ENCODE results near the gene TLCD4.

The TLCD4 gene

DNA sequence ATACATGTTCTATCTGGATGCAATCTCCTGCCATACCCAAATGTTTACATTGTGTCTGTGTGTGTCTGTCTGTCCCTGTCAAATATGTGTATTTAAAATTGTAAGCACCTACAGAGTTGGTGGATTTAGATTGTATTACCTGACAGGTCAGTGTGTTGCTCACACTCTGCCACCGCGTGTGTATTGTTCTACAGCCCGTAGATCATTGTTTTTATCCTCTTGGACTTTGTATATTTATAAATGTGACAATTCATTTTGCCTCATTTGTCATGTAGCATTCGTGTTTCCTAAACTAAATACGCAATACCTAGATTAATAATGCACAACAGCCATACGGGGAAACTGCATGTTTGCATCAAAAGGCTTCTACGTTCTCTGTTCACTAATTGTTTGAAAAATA lies 45.0 kb upstream of the TLCD4 start:
- peaks cover 4% of the 10 kb centered on the region for H3K36me3 Mint-ChIP-seq (ENCODE audit: low read depth)
- no peaks in the 10 kb centered on the region for H3K9me3 Mint-ChIP-seq
- peak overlapping the region; percentile 92 for H3K27ac Mint-ChIP-seq
- H3K4me3 Mint-ChIP-seq: peak overlapping the region; percentile 98
- peaks cover 16% of the 10 kb centered on the region for H3K4me1 Mint-ChIP-seq
- H3K27me3 Mint-ChIP-seq (ENCODE audit: low read depth, poor library complexity): peaks cover 20% of the 10 kb centered on the region
- DNase-seq: no peak
- TF ChIP-seq, protein P1, sequence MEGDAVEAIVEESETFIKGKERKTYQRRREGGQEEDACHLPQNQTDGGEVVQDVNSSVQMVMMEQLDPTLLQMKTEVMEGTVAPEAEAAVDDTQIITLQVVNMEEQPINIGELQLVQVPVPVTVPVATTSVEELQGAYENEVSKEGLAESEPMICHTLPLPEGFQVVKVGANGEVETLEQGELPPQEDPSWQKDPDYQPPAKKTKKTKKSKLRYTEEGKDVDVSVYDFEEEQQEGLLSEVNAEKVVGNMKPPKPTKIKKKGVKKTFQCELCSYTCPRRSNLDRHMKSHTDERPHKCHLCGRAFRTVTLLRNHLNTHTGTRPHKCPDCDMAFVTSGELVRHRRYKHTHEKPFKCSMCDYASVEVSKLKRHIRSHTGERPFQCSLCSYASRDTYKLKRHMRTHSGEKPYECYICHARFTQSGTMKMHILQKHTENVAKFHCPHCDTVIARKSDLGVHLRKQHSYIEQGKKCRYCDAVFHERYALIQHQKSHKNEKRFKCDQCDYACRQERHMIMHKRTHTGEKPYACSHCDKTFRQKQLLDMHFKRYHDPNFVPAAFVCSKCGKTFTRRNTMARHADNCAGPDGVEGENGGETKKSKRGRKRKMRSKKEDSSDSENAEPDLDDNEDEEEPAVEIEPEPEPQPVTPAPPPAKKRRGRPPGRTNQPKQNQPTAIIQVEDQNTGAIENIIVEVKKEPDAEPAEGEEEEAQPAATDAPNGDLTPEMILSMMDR (IDR thresholded peaks at IDR 0.05): no peak

DNA sequence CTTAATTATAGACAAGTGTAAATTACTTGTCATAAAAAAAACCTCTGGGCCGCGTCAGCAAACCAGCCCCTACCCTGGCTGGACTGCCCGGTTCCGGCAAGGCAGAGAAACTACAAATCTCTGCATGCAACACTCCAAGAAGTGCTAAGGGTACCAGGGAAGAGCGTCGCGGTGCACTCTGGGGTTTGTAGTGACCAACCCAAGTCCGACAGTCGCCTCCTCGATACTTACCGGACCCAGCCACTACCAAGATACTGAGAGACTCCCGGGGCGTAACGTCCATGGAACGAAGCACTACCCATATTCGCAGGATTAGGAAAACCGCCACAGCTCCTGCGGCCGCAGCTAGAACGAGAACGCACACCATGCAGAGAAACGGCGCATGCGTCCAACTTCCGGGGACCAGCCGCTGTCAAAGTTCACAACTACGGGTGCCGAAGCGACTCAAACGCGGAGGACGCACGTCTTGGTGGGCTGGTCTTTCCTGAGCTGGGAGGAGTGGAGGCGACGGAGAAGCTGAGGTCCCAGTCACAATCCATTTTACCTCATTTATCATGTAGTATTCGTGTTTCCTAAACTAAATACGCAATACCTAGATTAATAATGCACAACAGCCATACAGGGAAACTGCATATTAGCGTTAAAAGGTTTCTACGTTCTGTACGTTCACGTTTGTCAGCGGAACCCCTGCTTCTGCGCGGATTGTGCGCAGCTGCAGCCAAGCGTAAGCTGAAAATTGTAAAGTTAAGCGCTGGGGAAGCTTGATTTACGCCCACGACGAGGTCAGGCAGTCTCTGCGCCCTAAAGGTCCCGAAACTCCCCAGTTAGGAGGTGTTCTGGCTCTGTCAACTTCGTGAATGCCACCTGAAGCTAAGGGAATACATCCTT lies 44.4 kb upstream of the TLCD4 start, which contains the start of gene ALG14:
Gene ALG14, minus strand, starts transcription at position 420 of the 888 bp plus-strand sequence. Its CDS starts 53 bp downstream, at position 367.
- TF ChIP-seq, protein P1 (IDR thresholded peaks at IDR 0.05): no peak
- peak within 1 kb of the TSS; percentile 92 for H3K27ac Mint-ChIP-seq
- H3K36me3 Mint-ChIP-seq (ENCODE audit: low read depth): peaks cover 4% of the 10 kb centered on the region
- no peaks in the 10 kb centered on the region for H3K9me3 Mint-ChIP-seq
- peak; percentile 90 for DNase-seq
- H3K4me3 Mint-ChIP-seq: peak within 1 kb of the TSS; percentile 98
- peaks cover 20% of the 10 kb centered on the region for H3K27me3 Mint-ChIP-seq (ENCODE audit: low read depth, poor library complexity)
- peaks cover 10% of the 10 kb centered on the region for H3K4me1 Mint-ChIP-seq

DNA sequence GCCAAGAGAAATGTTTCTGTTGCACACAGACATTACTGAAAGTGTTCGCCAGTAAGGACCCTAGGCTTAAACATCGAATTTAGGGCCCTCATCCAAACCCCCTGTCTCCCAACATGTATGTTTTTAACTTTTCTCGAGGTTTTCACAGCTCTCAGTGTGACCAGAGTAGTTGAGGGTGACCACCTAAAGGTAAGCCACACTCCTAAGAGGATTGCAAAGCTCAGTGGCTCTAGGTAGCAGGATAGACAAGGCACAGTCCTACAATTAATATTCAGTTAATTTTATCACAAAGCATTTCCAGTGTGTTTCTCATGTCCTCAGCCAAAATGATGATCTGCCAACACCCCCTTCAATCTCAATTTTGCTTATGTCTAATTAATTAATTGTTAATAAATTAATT lies 43.7 kb upstream of the TLCD4 start:
- H3K4me3 Mint-ChIP-seq: peak overlapping the region; percentile 98
- H3K9me3 Mint-ChIP-seq: no peaks in the 10 kb centered on the region
- H3K4me1 Mint-ChIP-seq: peaks cover 10% of the 10 kb centered on the region
- TF ChIP-seq, protein P1 (IDR thresholded peaks at IDR 0.05): no peak
- no peak for DNase-seq
- H3K36me3 Mint-ChIP-seq (ENCODE audit: low read depth): peaks cover 4% of the 10 kb centered on the region
- H3K27ac Mint-ChIP-seq: no peak overlapping the region
- peaks cover 20% of the 10 kb centered on the region for H3K27me3 Mint-ChIP-seq (ENCODE audit: low read depth, poor library complexity)

DNA sequence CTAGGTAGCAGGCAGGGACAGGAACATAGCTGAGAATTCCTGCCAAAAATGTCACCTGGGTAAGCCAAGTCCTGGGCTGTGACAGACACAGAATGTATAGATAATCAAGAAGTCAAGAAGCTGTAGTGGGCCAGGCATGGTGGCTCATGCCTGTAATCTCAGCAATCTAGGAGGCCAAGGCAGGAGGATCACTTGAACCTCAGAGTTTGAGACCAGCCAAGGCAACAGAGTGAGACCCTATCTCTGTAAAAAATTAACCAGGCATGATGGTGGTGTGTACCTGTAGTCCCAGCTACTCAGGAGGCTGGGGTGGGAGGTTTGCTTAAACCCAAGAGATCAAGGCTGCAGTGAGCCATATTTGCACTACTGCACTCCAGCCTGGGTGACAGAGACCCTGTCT lies 41.1 kb upstream of the TLCD4 start:
- H3K27me3 Mint-ChIP-seq (ENCODE audit: low read depth, poor library complexity): peaks cover 20% of the 10 kb centered on the region
- H3K27ac Mint-ChIP-seq: no peak overlapping the region
- no peak overlapping the region for H3K4me3 Mint-ChIP-seq
- H3K36me3 Mint-ChIP-seq (ENCODE audit: low read depth): no peaks in the 10 kb centered on the region
- H3K4me1 Mint-ChIP-seq: peaks cover 10% of the 10 kb centered on the region
- no peak for DNase-seq
- H3K9me3 Mint-ChIP-seq: no peaks in the 10 kb centered on the region
- TF ChIP-seq, protein P1 (IDR thresholded peaks at IDR 0.05): no peak

DNA sequence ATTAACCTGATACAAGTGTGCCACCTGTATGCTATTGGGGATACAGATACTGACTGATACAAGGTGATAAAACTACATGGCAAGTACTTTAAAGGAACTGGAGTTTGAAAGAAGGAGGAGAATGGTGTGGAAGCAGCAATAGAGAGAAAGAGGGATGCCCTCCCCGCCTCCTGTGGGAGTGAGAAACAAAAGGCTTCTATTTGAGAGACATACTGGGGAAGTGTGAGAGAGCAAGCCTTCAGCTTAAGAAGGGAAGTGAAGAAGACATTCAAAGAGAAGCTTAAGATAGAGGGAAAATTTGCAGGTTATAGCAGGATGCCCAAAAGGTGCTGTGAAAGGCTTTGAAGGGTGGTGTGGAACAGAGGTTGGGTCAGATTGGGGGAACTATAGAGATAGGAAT lies 36.7 kb upstream of the TLCD4 start:
- Mint-ChIP-seq H3K36me3 (ENCODE audit: low read depth) (no peaks in the 10 kb centered on the region), H3K4me1 (peaks cover 2% of the 10 kb centered on the region), H3K9me3 (no peaks in the 10 kb centered on the region), H3K27ac (no peak overlapping the region), H3K27me3 (ENCODE audit: low read depth, poor library complexity) (peaks cover 7% of the 10 kb centered on the region), H3K4me3 (no peak overlapping the region)
- TF ChIP-seq, protein P1 (IDR thresholded peaks at IDR 0.05): no peak
- DNase-seq: no peak

DNA sequence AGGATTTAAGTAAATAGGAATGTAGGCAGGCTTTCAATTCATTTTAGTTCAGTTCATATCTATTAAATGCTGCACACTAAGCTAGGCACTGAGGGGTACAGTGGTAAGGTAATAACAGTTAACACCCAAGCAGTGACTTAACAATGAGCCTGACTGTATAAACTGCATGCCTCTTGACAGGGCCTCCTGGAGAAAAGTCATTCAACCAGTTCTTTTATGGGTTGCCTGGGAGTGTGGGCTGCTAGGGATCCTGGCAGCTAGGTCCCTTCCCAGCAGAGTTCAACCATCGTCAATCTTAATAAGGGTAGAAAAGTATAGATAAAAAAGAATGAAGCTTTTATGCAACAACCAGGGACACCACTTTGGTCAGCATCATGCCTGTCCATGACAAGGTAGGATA lies 36.3 kb upstream of the TLCD4 start:
- Mint-ChIP-seq H3K4me1 (peaks cover 4% of the 10 kb centered on the region), H3K9me3 (no peaks in the 10 kb centered on the region), H3K27ac (no peak overlapping the region), H3K36me3 (ENCODE audit: low read depth) (no peaks in the 10 kb centered on the region), H3K27me3 (ENCODE audit: low read depth, poor library complexity) (peaks cover 5% of the 10 kb centered on the region), H3K4me3 (no peak overlapping the region)
- TF ChIP-seq, protein P1 (IDR thresholded peaks at IDR 0.05): no peak
- no peak for DNase-seq

Measured in nephron progenitor cell (in vitro differentiated cells).